Measurements from ENCODE around the gene NLRP6.

DNA sequence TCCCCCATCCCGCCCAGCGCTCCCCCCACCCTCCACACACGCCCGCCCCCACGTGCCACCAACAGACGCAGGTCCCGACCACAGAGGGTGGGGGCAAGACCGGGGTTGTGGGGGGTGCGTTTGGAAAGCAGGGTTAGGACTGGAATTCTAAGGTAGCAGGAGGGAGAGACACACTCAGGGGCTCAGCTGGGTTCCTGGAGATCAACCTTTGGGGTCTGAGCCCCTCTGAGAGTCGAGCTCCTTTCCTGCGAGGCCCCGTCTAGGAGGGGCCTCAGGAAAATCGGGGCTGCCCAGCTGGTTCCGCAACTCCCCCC, 11.1 kb downstream of the NLRP6 start:
- TF ChIP-seq, protein P1, sequence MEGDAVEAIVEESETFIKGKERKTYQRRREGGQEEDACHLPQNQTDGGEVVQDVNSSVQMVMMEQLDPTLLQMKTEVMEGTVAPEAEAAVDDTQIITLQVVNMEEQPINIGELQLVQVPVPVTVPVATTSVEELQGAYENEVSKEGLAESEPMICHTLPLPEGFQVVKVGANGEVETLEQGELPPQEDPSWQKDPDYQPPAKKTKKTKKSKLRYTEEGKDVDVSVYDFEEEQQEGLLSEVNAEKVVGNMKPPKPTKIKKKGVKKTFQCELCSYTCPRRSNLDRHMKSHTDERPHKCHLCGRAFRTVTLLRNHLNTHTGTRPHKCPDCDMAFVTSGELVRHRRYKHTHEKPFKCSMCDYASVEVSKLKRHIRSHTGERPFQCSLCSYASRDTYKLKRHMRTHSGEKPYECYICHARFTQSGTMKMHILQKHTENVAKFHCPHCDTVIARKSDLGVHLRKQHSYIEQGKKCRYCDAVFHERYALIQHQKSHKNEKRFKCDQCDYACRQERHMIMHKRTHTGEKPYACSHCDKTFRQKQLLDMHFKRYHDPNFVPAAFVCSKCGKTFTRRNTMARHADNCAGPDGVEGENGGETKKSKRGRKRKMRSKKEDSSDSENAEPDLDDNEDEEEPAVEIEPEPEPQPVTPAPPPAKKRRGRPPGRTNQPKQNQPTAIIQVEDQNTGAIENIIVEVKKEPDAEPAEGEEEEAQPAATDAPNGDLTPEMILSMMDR (IDR thresholded peaks at IDR 0.05) = no peak
- TF ChIP-seq EZH2 (IDR thresholded peaks at IDR 0.05; ENCODE audit: borderline replicate concordance, insufficient read depth, low read depth, low read length, poor library complexity, severe bottlenecking) = no peak

All from B cell (primary cell).